ENCODE data around the gene FAM229A. TPM values are rescaled to one million over a fixed set of nuclear protein-coding genes. Genes with fewer than 3 reads are reported as not detected.

The FAM229A gene
- total and polyA plus RNA-seq, 9 of the 15 experiments (the other 6 are each of a cell fraction or from before 2014, with no cell fraction given), result 0.04 to 21.6 (median 7.4) TPM

GRCh38 chr1:32350785-32351398 is 11.4 kb downstream of the FAM229A start (continued):
- TF ChIP-seq MXD1 (CRISPR knock-in tag; IDR thresholded peaks at IDR 0.05; ENCODE audit: borderline replicate concordance, poor library complexity, severe bottlenecking) (peak; percentile 24), NFRKB (IDR thresholded peaks at IDR 0.05; ENCODE audit: low read depth) (peak; percentile 68; the same call in 1 of the 2 replicates), MGA (IDR thresholded peaks at IDR 0.05) (peak; percentile 100), SRSF1 (IDR thresholded peaks at IDR 0.05; ENCODE audit: low read depth, low read length) (no peak), MYNN (IDR thresholded peaks at IDR 0.05) (no peak), MYNN (CRISPR knock-in tag; IDR thresholded peaks at IDR 0.05) (no peak), ZNF445 (CRISPR knock-in tag; IDR thresholded peaks at IDR 0.05; ENCODE audit: low read depth) (0 out of 2 replicates have a peak, but pooled peaks have one; percentile 44), ERF (CRISPR knock-in tag; IDR thresholded peaks at IDR 0.05) (peak; percentile 92; the same call in 1 of the 2 replicates), TEAD1 (CRISPR knock-in tag; IDR thresholded peaks at IDR 0.05) (peak in 1 of 2 experiments; percentile 85; a peak in 2 of 4 replicates), KDM2B (CRISPR knock-in tag; IDR thresholded peaks at IDR 0.05) (peak; percentile 93; the same call in 1 of the 2 replicates), POLR2A (conservative IDR thresholded peaks at IDR 0.05) (peak; percentile 34; the same call in 1 of the 2 replicates), L3MBTL2 (IDR thresholded peaks at IDR 0.05) (peak; percentile 100), ZEB2 (IDR thresholded peaks at IDR 0.05) (no peak), BRD4 (IDR thresholded peaks at IDR 0.05) (peak; percentile 75), PRMT5 (CRISPR knock-in tag; IDR thresholded peaks at IDR 0.05) (peak; percentile 60; the same call in 1 of the 2 replicates), KAT2B (IDR thresholded peaks at IDR 0.05; ENCODE audit: low read depth, low read length) (peak; percentile 50), ZNF584 (CRISPR knock-in tag; IDR thresholded peaks at IDR 0.05; ENCODE audit: low read depth) (peak; percentile 10; the same call in 1 of the 2 replicates)

Measured in K562 (cell line).